Esophagus mucosa (tissue), 1 donor: Measurements from ENCODE around the gene SPACA4. TPM values are rescaled to one million over a fixed set of nuclear protein-coding genes. Genes with fewer than 3 reads are reported as not detected.
"Not testable (repeated sequence)": the region's sequence is repeated elsewhere in the genome, so short reads cannot be mapped to it uniquely, and the experiment has no call there.

Source experiments
- ATAC-seq: fragments of 200-7000 bp; cut with Tn5 transposase; one replicate; pipeline ENCODE4 v1.9.1; 2020
- total RNA-seq: library from RNA; stranded (reverse); gene quantifications from one replicate; pipeline ENCODE4 v1.2.4, GENCODE V29; 2023
- donor health status: DM: yes; HTN: yes; CAD: no.

SPACA4 gene
- total RNA-seq, 1 donor from 2014 or later, result 0.64 TPM

DNA sequence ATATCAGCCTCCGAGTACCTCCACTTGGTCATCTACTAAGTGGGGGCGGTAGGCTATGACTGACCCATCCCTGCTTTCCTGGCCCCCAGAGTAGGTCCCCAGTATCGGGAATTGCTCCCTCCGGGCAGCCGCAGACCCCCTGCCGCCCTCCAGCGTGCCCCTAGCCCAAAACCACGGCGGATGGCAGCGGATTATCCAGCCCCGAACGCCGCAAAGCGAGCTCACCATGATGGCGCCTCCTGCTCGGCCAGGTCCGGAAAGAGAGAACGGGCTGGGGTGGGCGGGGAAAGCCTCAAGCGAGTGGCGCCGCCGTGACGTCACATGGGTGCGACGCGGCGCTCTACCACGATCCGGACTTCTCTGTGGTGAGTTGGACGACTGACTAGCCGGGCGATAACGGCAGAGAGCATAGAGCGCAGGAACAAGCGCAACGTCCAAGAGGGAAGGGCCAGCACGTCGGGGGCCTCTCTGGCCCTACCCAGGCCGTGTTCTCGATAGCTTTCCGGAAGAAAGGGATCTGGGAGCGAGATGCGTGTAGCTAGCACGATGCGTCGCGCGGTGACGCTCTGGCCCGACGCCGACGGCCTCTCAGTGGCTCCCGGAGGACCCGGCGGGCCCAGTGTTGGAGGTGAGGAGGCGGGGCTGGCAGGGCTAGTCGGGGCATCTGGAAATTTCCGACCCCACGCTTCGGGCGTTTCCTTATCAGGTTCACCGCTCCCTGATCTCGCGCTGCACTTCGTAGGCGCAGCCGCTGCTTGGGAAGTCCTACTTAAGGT is 12.6 kb downstream of the SPACA4 start, which contains the start of the genes RPL18 and SPHK2:
TSS of gene RPL18 (minus strand) at position 263 of the 776 bp plus-strand sequence. CDS start at position 228, 35 bp downstream.
TSS of gene SPHK2 (plus strand) at position 591 of the 776 bp plus-strand sequence. CDS start 1,009 bp downstream, outside the sequence.
- ATAC-seq, result peak; percentile 85

DNA sequence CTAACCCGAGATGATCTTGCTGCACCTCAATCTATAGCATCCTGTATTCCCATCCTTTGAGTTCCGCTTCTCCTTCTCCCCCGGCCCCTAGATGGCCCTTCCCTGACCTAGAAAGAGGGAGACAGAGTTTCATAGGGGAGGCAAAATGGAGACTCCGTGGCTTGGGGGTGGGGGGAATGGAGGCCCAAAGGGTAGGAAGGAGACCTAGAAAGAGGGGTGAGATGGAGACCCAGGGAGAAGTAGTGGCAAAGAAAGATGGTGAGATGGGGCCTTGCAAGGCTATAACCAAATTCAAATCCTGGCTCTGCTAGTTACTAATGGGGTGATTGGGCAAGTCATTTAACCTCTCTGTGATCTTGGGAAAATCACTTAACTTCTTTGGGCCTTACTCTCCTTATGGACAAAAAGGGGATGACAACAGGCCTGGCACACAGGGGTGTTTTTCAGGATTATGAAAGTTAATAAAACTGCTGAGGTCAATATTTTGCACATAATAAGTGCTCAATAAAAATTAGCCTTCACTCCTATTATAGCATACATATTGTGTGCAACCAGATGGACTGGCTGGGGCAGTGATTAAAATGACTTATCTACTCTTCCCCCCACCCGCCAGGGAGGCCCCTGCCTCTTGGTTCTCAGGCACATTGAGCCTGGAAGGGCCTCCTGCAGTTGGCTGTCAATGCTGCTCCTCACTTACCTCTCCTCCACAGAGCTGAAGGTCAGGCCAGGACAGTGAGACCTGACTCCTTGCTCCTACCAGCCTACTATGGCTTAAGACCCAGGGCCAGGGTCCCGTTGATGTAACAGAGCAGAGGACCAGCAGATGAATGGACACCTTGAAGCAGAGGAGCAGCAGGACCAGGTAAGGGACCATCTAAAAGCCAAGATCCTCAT is 13.4 kb downstream of the SPACA4 start:
- ATAC-seq, result no peak

DNA sequence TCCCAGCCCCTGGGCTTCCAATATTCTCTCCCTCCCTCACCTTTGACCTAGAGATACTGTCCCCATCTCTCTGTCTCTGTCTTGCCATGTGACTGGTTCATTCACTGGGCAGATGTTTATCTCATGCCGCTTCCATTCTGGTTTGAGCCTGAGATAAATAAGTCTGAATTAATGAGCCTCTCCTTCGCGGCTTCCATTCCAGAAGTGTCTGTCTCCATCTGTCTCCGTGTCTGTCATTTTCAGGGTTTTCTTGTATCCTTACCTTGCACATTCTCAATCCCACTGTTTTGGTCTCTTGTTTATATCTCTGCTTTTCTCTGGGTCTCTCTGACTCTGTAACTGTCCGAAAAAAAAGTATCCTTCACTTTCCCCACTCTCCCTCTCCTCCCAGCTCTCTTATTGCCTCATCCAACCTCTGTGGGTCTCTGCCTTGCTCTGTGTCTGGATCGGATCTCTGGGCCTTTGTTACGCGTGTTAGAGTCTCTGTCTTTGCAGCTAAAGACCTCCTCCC is 17.1 kb downstream of the SPACA4 start:
- no peak for ATAC-seq

DNA sequence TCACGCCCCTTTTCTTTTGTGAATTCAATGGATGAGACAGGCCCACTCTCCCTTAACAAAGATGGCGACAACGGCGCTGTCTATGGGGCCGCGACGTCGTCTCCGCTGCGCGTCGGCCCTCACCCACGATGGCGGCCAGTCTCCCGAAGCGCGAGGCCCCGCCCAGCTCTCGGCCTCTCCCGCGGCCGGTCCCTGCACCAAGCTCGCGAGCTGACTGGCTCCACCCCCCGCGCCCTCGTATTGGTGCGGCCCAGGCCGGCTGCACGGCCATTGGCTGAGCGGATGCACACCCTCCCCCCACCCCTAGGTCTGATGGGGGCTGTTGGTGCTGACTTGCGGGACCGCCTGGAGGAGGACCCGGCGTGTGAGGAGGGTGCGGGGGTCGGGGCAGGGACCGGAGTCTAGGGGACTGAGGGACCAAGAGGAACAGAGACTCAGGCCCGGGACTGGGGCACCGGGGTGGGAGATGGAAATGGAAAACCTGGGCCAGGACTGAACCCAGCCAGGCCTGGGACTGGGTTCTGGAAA is 17.6 kb downstream of the SPACA4 start:
- peak; percentile 76 for ATAC-seq

DNA sequence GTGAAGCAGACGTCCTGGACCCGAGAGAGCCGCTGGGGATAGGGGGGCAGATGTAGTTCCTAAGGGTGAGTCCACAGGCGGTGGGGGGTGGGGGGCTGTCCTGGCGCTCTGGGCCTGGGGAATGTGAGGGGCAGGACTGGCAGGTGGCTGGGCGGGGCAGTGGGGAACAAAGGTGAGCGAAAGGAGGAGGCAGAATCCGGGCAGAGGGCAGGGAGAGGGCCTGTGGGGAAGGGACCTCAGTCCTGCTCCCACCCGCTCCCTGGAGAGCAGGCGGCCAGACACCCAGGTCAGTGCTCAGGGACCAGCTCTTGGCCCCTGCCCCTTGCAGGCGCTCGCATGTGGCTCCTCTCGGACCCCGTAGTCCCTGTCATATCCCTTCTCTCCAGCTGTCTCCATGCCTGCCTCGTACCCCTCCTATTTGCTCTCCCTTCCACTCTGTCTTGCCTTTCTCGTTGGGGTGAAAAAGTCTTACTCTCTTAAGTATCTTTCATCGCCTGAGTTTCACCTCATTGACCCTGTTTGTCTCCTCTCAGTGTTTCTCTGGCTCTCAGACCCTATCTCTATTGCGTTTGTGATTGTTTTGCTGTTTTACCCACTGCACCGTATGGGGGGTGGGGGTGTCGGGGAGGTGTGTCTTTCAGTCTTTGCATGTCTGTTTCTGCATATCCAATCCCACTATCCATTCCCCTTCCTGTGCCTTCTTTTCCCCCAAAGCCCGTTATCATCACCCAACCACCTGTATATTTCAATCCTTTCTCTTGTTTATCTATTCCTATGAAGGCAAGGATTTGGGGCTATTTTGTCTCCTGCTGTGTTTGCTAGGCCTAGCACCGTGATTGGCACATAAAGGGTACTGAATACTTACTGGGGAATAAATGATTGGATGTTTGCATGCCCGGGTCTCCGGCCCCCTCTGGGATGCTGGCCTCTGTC is 18.5 kb downstream of the SPACA4 start:
- ATAC-seq, result no peak

DNA sequence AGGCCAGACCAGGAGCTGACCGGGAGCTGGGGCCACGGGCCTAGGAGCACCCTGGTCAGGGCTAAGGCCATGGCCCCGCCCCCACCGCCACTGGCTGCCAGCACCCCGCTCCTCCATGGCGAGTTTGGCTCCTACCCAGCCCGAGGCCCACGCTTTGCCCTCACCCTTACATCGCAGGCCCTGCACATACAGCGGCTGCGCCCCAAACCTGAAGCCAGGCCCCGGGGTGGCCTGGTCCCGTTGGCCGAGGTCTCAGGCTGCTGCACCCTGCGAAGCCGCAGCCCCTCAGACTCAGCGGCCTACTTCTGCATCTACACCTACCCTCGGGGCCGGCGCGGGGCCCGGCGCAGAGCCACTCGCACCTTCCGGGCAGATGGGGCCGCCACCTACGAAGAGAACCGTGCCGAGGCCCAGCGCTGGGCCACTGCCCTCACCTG is 19.4 kb downstream of the SPACA4 start:
- ATAC-seq, result no peak

DNA sequence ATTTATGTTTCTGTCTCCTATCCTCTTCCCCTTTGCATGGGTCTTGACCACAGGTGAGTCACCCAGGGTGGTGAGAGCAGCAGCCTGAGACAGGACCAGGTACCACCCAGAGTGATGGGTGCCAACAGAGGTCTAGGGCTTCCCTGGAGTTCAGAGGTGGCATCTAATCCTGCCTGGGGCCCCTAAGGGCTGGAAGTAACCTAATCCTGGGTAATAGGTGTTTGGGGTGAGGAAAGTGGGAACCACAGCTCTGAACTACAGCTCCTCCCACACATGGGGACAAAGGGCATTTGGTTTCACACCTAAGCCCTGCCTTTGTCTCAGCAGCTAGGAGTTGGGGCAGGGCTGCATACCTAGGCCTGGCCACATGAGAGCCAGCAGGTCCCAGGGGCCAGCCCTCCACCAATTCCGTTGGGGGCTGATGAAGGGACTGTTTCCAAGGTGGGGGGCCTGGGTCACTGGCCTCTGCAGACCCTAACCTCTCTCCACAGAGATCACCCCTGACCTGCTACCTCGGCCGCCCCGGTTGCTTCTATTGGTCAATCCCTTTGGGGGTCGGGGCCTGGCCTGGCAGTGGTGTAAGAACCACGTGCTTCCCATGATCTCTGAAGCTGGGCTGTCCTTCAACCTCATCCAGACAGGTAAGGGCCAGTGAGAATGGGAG is 20.8 kb downstream of the SPACA4 start:
- no peak for ATAC-seq

DNA sequence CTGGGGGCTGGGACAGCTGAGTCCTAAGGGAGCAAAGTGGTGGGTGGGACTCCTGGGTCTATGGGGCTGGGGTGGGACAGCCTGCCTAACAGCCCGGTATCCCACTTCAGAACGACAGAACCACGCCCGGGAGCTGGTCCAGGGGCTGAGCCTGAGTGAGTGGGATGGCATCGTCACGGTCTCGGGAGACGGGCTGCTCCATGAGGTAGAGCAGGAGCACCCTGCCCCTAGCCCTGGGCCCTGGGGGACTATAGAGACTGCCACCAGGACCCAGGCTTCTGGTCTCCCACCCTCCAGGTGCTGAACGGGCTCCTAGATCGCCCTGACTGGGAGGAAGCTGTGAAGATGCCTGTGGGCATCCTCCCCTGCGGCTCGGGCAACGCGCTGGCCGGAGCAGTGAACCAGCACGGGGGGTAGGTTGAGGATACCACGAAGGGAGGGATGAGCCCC is 21.3 kb downstream of the SPACA4 start:
- no peak for ATAC-seq

DNA sequence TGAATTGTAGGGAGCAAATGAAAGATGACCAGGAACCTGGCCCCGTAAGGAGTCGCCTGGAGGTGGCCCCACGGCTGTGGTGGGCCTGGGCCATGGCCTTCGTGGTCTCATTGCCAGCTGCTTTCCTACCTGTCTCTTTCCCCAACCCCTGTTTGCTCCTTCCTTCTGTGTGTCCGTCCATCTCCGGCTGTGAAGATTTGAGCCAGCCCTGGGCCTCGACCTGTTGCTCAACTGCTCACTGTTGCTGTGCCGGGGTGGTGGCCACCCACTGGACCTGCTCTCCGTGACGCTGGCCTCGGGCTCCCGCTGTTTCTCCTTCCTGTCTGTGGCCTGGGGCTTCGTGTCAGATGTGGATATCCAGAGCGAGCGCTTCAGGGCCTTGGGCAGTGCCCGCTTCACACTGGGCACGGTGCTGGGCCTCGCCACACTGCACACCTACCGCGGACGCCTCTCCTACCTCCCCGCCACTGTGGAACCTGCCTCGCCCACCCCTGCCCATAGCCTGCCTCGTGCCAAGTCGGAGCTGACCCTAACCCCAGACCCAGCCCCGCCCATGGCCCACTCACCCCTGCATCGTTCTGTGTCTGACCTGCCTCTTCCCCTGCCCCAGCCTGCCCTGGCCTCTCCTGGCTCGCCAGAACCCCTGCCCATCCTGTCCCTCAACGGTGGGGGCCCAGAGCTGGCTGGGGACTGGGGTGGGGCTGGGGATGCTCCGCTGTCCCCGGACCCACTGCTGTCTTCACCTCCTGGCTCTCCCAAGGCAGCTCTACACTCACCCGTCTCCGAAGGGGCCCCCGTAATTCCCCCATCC is 22.1 kb downstream of the SPACA4 start:
- ATAC-seq, result no peak

DNA sequence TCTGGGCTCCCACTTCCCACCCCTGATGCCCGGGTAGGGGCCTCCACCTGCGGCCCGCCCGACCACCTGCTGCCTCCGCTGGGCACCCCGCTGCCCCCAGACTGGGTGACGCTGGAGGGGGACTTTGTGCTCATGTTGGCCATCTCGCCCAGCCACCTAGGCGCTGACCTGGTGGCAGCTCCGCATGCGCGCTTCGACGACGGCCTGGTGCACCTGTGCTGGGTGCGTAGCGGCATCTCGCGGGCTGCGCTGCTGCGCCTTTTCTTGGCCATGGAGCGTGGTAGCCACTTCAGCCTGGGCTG is 22.7 kb downstream of the SPACA4 start:
- no peak for ATAC-seq

DNA sequence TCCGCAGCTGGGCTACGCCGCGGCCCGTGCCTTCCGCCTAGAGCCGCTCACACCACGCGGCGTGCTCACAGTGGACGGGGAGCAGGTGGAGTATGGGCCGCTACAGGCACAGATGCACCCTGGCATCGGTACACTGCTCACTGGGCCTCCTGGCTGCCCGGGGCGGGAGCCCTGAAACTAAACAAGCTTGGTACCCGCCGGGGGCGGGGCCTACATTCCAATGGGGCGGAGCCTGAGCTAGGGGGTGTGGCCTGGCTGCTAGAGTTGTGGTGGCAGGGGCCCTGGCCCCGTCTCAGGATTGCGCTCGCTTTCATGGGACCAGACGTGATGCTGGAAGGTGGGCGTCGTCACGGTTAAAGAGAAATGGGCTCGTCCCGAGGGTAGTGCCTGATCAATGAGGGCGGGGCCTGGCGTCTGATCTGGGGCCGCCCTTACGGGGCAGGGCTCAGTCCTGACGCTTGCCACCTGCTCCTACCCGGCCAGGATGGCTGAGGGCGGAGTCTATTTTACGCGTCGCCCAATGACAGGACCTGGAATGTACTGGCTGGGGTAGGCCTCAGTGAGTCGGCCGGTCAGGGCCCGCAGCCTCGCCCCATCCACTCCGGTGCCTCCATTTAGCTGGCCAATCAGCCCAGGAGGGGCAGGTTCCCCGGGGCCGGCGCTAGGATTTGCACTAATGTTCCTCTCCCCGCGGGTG is 23.2 kb downstream of the SPACA4 start:
- ATAC-seq, result no peak

DNA sequence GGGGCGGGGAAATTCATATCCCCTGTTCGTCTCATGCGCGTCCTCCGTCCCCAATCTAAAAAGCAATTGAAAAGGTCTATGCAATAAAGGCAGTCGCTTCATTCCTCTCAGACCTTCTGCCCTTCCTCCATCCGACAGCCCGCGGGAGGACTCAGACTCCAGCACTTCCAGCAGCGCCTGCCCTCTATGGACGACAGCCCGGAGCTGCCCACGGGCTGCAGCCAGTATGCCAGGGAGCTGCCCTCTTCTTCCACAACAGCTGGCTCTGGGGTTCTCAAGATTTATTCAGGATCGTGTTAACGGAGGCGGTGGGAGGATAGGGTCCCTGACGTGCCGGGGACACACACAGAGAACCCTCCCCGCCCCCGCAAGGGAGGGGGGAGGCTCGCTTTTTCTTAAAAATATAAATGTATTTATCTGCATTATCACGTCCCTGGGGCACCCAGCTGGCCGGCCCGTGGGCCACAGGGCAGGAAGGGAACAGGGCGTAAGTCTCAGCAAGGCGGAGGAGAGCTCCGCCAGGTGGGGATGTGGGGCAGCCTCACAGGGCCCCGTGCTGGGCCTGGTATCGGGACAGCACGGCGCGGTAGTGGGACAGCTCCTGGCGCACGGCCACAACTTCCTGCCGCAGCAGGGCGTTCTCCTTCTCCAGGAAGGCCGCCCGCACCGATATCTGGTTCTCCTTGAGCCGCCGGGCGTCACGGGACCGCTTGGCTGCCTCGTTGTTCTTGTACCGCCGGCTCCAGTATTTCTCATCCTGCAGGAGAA is 23.9 kb downstream of the SPACA4 start:
- no peak for ATAC-seq

DNA sequence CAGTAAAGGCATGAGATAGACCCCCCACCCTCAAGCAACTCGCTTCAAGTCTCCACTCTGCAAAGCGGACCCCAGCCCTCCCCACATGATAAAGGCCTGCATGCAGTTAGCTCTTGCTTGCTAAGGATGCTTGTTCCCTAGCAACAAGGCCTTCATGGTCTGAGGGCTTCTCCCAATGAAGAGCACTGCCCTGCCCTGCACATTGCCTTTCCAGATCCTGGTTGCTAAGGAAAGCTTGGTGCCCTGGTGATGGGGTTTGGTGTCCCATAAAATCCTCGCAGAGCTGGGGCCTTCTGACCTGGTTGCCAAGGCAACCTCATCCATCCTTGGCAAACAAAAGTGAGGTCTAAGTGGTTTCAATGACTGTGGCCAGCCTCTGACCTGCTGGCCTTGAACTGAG is 24.7 kb downstream of the SPACA4 start:
- no peak for ATAC-seq

DNA sequence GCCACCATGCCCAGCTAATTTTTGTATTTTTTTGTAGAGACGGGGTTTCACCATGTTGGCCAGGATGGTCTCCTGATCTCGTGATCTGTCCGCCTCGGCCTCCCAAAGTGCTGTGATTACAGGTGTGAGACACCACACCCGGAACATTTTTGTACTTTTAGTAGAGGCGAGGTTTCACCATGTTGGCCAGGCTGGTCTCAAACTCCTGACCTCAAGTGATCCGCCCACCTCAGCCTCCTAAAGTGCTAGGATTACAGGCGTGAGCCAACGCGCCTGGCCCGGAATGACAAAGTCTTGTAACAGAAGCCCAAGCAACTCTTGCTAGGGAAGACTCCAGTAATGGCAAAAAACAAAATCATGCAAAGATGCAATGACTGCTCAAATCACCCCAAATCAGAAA is 25.7 kb downstream of the SPACA4 start:
- ATAC-seq, result not testable (repeated sequence)

DNA sequence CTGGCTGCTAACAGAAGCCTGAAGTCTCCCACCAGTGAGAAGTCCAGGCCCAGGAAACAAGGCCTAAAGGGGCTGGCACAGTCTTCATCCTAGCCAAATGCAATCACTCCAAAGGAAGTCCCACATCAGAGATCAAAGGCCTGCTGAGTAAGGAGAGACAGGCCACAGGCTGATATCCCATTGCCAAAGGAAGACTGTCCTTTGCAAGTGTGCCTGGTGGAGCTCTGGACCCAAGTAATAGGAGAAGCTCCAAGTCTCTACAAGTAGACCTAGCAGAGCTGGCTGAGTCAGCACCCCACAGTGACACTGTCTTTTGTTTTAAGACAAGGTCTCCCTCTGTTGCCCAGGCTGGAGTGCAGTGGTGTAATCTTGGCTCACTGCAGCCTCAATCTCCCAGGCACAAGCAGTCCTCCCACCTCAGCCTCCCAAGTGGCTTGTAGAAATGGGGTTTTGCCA is 26.2 kb downstream of the SPACA4 start:
- peak; percentile 6 for ATAC-seq

DNA sequence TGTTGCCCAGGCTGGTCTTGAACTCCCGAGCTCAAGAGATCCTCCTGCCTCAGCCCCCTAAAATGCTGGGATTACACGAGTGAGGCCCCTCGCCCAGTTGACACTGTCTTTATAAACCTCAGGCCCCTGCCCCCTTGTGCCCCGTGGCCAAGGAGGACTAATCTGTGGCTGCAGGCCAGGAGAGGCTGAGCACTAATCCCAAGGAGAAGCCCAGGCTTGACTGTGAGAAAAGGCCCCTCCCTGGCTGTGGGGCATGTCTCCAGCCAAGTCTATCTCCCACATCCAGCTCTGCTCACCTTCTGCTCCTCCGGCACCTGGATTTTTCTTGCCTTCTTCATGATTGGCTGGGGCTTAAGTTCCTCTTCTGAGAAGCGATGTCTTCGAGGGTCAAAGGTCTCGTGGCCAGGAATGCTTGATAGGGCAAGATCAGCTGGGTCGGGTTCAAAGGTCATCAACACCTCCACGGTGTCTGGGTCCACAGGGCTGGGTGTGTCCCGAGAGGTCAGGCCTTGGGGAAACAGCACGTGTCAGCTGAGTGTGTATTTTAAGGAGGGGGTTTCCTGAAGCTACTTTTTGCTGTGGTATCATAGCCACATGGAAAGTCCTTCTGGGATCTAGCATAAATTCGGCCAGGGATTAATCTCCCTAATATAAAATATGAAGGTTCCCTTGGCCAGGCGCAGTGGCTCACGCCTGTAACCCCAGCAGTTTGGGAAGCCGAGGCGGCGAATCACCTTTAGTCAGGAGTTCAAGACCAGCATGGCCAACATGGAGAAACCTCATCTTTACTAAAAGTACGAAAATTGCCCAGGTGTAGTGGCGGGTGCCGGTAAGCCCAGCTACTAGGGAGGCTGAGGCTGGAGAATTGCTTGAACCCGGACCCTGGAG is 26.9 kb downstream of the SPACA4 start:
- ATAC-seq, result no peak

DNA sequence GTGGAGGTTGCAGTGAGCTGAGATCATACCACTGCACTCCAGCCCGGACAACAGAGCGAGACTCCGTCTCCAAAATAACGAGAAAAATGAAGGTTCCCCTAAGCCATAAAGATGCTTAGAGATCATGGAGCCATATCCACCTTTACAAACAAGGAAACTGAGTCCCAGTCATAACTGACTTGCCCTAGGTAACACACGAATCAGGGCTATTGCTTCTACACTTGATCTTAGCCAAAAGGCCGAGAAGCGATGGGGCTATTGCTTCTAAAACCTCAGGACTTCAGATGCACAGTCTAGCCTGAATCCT is 27.4 kb downstream of the SPACA4 start:
- ATAC-seq, result no peak
